Activated naive CD4-positive, alpha-beta T cell treated with Interleukin-2 at 50 U/mL for 16 hours (primary cell): ENCODE data around the gene CCR3.

Source experiments
- DNase-seq: peaks from one replicate; pipeline ENCODE4 v3.0.0-alpha.2; 2020

CCR3 gene

GRCh38 chr3:46221938-46222337, 20.3 kb upstream of the CCR3 start:
- DNase-seq: no peak

- DNase-seq: no peak
These were observed 19.7 kb upstream of the CCR3 start for GRCh38 chr3:46222435-46223161.

GRCh38 chr3:46228260-46229242, 13.7 kb upstream of the CCR3 start:
- no peak for DNase-seq

GRCh38 chr3:46231323-46231722, 10.9 kb upstream of the CCR3 start:
- no peak for DNase-seq

- no peak for DNase-seq
These were observed 9.1 kb upstream of the CCR3 start for GRCh38 chr3:46233194-46233593.

- DNase-seq: no peak
These were observed 6.8 kb upstream of the CCR3 start for GRCh38 chr3:46235425-46235824.

- DNase-seq: no peak
These were observed 5.8 kb upstream of the CCR3 start for GRCh38 chr3:46236294-46237054.

- no peak for DNase-seq
These were observed 3.9 kb upstream of the CCR3 start for GRCh38 chr3:46238386-46238785.

- no peak for DNase-seq
These were observed 2.8 kb upstream of the CCR3 start for GRCh38 chr3:46239301-46239938.

- DNase-seq: no peak
These were observed 2.3 kb upstream of the CCR3 start for GRCh38 chr3:46239952-46240351.

- DNase-seq: no peak
These were observed 1.3 kb downstream of the CCR3 start for GRCh38 chr3:46243560-46243959.

GRCh38 chr3:46245146-46245545, 2.9 kb downstream of the CCR3 start:
- no peak for DNase-seq

GRCh38 chr3:46252980-46253379, 10.7 kb downstream of the CCR3 start:
- DNase-seq: no peak

GRCh38 chr3:46258525-46258924, 16.3 kb downstream of the CCR3 start:
- no peak for DNase-seq

- no peak for DNase-seq
These were observed 19.8 kb downstream of the CCR3 start for GRCh38 chr3:46261926-46262594.

GRCh38 chr3:46264002-46264401, 21.7 kb downstream of the CCR3 start:
- DNase-seq: no peak

- DNase-seq: no peak
These were observed 24.3 kb downstream of the CCR3 start for GRCh38 chr3:46266598-46266997.

GRCh38 chr3:46269556-46269955, 27.3 kb downstream of the CCR3 start:
- no peak for DNase-seq

GRCh38 chr3:46270474-46270873, 28.2 kb downstream of the CCR3 start:
- no peak for DNase-seq

GRCh38 chr3:46271209-46271745, 29.0 kb downstream of the CCR3 start:
- DNase-seq: no peak

GRCh38 chr3:46272028-46272451, 29.8 kb downstream of the CCR3 start:
- DNase-seq: no peak
